Astrocyte of the hippocampus (primary cell): ENCODE results near the gene FYN.

Experiments used
- DNase-seq: peaks from one replicate; pipeline ENCODE4 v3.0.0; 2011; ENCODE audit warnings: low read depth, low spot score

The FYN gene

DNA sequence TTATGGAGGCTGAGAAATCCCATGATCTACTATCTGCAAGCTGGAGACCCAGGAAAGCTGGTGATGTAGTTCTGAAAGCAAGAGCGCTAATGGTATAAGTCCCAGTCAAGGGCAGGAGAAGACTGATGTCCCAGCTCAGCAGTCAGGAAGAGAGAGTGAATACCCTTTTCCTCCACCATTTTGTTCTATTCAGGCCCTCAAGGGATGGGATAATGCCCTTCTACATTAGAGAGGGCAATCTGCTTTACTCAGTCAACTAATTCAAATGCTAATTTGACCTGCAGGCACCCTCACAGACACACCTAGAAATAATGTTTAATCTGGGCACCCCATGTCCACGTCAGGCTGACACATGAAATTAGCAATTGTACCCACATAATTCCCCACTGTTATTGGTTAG is 10.8 kb upstream of the FYN start:
- DNase-seq, result no peak

GRCh38 chr6:111880181-111880888 is 7.1 kb upstream of the FYN start:
- DNase-seq, result peak; percentile 50

DNA sequence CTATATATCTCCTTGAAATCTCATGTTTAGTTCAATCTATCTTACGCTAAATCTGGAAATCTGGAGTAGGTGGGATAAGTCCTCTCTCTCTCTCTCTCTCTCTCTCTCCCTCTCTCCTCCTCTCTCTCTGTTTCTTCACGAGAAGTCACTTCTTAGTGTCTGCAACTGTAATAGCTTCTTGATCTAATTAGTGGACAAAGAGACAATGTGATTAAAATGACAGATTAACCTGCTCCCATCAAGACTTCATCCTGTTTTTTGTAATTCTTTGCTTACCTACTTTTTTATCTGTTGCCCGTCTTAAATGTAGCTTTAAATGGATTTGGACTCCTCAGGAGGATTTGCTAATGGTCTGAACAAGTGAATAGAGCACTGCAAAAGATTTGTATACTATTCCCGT is 2.5 kb upstream of the FYN start:
- DNase-seq, result no peak

- DNase-seq, result peak; percentile 52
Observed at GRCh38 chr6:111874025-111874415, 768 bp upstream of the FYN start.

DNA sequence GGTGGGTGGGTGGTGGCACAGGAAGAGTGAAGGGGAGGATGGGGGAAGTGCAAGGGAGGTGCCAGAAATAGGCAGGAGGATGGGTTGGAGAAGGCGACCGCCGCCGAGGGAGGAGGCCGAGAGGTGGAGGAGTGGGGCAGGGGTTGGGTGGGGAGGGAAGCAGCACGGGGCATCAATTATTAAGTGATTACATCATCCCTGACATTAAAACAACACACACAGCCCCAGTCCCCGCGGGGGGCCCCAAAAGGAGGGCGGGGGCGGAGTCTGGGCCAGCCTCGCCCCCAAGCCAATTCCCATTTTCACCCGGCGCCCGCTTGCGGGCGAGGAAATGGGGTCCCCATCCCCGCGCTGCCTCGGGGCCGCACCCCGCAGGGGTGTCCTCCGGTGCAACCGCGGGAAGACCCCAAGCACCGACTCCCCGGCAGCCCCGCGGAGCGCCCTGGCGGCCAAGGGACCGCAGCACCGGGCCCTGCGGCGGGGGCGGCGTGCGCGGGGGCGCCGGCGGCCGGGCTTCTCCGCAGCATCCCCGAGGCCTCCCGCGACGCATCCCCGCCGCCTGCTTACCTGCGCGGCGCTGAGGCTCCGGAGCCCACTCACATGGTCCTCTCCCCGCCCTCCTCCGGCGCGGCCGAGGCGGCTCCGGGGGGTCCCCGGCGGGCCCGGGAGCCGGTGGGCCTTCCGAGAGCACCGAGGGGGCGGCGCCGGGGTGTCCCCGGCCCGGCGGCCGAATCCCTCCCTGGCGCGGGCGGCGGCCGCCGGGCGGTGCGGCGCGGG is 663 bp downstream of the FYN start:
- no peak for DNase-seq

DNA sequence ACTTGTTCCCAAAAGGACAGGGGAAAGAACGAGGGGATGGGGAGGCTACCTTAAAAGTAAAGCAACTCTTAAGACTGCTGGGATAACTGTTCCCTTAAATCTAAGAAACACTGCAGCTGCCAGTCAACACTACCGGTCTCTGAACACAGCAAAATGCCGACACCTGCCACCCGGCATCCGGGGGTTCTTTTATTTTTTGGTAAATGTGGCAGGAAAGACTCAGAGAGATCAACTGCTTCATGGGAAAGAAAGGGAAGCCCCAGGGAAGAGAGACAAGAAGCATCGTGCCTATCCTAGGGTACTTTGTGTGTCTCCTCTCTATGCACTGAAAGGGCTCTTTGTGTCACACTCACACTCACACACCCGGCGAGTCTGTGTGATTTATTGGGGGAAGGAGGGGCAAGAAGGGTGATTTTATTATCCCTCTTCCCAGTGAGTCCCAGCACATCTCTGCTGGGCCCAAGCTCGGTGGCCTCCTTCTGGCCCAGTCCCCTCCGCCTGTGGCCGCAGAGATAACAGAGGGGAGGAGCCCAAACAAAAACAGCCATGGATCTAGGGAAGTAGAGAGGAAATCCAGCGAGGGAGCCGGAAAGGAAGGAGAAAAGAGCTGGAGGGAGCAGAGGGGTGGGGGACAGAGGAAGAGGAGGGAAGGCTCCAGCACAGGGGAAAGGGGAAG is 1.4 kb downstream of the FYN start:
- DNase-seq, result peak; percentile 68

GRCh38 chr6:111871207-111871606 is 2.0 kb downstream of the FYN start:
- DNase-seq, result peak; percentile 36

DNA sequence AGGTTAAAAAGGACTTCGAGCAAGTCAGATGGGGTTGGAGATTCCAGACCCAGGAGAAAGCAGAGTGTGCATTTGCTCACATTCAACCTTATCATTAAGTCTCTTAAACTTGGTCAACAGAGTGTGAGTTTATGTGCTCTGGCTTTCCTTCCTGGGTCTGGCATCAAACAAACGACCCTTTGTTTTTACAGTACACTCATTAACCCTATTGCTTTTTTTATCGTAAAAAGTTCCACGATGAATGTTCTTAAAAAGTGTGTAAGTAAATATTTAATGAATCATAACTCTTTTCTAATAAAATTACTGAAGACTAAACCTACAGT is 2.5 kb downstream of the FYN start:
- no peak for DNase-seq

- DNase-seq, result no peak
Observed at GRCh38 chr6:111870051-111870741, 3.1 kb downstream of the FYN start.

DNA sequence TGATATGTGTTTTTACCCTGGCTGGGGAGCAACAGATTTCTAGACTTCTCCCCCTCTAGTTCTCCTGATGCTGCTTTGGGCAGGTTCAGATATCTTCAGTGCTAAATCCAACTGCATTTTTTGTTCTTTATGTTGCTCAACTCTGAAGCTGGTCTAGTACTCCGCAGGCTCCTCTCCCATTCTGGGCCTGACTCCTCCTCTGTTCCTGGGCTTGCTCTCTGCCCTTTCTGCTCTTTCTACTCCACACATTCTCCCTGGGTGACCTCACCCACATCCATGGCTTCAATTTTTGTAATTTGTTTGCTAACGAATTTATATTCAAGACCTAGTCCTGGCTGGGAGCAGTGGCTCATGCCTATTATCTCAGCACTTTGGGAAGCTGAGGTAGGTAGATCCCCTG is 6.4 kb downstream of the FYN start:
- no peak for DNase-seq

- DNase-seq, result no peak
Observed at GRCh38 chr6:111865909-111866546, 7.2 kb downstream of the FYN start.

- no peak for DNase-seq
Observed at GRCh38 chr6:111865049-111865585, 8.1 kb downstream of the FYN start.

GRCh38 chr6:111864138-111865048 is 8.9 kb downstream of the FYN start:
- no peak for DNase-seq

- no peak for DNase-seq
Observed at GRCh38 chr6:111862741-111863140, 10.5 kb downstream of the FYN start.

DNA sequence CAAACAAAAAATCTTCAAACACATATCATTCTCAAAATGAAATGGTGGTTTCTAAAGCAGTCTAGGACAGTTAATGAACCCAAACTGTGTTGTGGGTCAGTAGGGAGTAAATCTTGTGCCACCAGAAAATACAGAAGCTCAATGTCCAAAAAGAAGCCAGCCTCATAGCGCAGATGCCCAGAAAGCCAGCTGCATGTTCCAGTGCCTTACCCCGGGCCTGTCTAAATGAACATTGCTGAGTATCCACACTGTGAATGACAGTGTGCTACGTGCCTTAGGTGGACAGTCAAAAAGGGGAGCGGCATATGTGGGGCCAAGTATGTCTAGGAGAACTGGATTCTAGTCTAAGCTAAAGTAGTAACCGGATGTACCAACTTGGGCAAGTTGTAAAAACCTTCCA is 10.9 kb downstream of the FYN start:
- DNase-seq, result no peak

DNA sequence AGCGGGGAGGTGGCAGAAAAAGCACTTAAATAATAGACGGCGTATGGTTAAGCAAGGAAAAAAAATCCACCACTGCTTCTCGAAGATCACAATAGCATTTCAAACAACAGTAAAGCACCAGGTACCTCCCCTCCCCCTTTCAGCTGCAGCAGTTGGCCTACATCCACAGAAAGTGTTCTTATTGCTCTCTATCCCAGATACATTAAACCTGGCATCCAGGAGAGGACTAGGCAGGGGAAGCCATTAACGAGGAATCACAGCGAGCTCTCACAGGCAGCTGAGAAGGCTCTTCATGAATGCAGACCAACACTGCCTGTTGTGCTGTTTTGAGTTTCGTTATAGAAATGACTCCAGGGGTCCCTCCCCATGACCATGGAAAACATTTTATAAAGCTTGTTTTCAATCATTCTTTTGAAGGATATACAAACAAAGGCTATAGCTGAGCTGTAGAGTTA is 11.8 kb downstream of the FYN start:
- DNase-seq, result no peak

DNA sequence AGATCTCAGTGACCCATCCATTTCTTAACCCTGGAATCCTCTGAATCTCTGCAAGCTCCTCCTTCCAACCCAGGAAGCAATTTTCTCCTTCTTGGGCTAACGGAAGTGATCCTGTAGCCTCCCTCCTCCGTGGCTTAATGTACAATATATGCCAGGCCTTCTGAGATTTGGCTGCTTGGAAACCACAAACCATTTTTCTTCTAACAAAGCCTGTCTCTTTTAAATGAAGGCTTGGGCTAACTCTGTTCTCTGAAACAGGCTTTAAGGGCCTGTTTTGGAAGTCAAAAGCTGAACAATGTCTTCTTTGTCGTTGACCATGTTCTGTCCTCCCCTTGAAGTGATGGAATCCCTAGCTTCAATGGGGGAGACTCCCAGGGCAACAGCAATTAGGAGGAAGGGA is 14.9 kb downstream of the FYN start:
- DNase-seq, result peak; percentile 63

DNA sequence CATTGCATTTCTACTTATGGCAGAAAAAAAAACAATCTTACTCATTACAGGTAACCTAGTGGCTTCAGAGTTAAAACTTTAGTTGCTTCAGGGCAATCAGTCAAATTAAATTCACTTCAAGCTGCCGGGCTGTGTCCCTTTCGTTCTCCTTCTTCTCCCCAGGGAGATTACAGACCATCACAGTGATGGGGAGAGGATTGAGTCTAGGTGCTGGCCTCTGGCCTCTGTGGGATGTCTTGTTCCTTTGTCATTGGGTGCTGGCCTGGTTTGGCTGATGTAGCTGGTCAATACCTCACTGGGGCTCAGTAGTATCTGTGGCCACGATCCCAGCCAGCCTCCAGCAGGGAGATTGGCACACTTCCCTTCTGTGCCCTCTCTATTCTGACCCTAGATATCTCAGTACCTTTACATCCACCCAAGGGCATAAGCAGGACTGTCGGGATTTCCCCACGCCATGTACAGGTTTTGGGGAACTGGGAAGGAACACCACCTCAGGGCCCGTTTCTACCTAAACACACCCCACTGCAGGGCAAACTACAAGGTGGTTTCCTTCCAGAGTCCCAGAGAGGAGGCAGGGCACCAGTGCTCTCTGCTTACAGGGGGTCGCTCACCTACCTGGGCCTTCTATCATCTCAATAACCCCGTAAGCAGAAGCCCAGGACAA is 15.4 kb downstream of the FYN start:
- DNase-seq, result no peak

- no peak for DNase-seq
Observed at GRCh38 chr6:111855753-111856152, 17.5 kb downstream of the FYN start.

- DNase-seq, result no peak
Observed at GRCh38 chr6:111854683-111855082, 18.6 kb downstream of the FYN start.
